Cardiac fibroblast (primary cell): ENCODE results near the gene CCDC8.

Experiments
- DNase-seq, 2 donors: peaks; one replicate each; pipeline versions ENCODE4 v3.0.0 to v3.0.0-alpha.2; 2010; ENCODE audit warnings: low read depth in 2 of 2
- H3K4me3 ChIP-seq, 2 donors: replicated peaks in 1 of 2; 1 replicate in 1 of 2; 2 replicates in 1 of 2; pipeline ENCODE4 v1.5.1; 2011; ENCODE audit warnings: low read depth in 2 of 2, low read length in 2 of 2, mild to moderate bottlenecking in 2 of 2, moderate library complexity in 1 of 2
- TF ChIP-seq, protein P1 (sequence below): IDR thresholded peaks from one replicate; pipeline ENCODE4 v1.5.1; 2011; ENCODE audit warnings: low read depth, mild to moderate bottlenecking, low read length, inconsistent platforms

CCDC8 gene

GRCh38 chr19:46429999-46430398, 16.6 kb upstream of the CCDC8 start:
- TF ChIP-seq, protein P1, sequence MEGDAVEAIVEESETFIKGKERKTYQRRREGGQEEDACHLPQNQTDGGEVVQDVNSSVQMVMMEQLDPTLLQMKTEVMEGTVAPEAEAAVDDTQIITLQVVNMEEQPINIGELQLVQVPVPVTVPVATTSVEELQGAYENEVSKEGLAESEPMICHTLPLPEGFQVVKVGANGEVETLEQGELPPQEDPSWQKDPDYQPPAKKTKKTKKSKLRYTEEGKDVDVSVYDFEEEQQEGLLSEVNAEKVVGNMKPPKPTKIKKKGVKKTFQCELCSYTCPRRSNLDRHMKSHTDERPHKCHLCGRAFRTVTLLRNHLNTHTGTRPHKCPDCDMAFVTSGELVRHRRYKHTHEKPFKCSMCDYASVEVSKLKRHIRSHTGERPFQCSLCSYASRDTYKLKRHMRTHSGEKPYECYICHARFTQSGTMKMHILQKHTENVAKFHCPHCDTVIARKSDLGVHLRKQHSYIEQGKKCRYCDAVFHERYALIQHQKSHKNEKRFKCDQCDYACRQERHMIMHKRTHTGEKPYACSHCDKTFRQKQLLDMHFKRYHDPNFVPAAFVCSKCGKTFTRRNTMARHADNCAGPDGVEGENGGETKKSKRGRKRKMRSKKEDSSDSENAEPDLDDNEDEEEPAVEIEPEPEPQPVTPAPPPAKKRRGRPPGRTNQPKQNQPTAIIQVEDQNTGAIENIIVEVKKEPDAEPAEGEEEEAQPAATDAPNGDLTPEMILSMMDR: no peak
- H3K4me3 ChIP-seq: no peak overlapping the region
- DNase-seq: no peak

- H3K4me3 ChIP-seq: peak within 1 kb of the TSS; percentile 4 to 7
- TF ChIP-seq, protein P1: no peak
- DNase-seq: peak; percentile 63
Measured at GRCh38 chr19:46428239-46429135, 15.1 kb upstream of the CCDC8 start, which contains the start of gene PNMA8C. Gene PNMA8C, minus strand, starts transcription at chr19:46428936. Its CDS starts 577 bp downstream, at chr19:46428359.

GRCh38 chr19:46427518-46428045, 14.2 kb upstream of the CCDC8 start:
- TF ChIP-seq, protein P1: no peak
- no peak for DNase-seq

DNA sequence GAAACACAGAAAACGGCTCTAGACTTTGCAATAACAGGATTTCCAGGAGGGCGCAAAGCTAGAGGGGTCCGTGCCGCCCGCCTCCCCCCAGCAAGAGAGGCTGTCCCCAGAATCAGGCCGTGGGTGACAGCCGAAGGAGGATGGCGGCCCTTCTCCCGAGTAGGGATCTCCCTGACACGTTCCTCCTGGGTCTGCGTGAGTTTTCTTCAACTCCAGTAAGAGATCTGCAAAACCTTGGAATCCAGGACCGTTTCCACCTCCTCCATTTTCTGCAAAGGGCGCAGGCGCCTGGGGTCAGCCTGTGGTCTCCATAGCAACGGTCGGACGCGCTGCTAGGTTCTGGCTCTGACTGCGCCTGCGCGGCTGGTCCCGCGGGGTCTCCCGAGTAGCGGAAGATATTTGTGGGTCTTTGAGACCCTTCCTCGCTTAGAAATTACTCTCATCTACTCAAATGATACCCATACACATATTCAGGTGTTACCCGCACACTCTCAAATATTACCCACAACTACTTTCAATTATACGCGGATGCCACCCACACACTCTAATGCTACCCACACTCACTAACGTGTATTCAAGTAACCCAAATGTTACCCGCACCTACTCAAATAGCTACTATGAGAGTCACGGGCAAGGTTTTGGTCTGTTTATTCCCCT, 13.3 kb upstream of the CCDC8 start:
- TF ChIP-seq, protein P1: no peak
- H3K4me3 ChIP-seq: peak overlapping the region; percentile 54 to 58
- DNase-seq: peak; percentile 84 to 88

More at GRCh38 chr19:46427518-46428045, 14.2 kb upstream of the CCDC8 start:
- no peak overlapping the region for H3K4me3 ChIP-seq

- TF ChIP-seq, protein P1: no peak
- DNase-seq: no peak
- peak overlapping the region; percentile 54 to 58 for H3K4me3 ChIP-seq
Measured at GRCh38 chr19:46426035-46426505, 12.7 kb upstream of the CCDC8 start.

DNA sequence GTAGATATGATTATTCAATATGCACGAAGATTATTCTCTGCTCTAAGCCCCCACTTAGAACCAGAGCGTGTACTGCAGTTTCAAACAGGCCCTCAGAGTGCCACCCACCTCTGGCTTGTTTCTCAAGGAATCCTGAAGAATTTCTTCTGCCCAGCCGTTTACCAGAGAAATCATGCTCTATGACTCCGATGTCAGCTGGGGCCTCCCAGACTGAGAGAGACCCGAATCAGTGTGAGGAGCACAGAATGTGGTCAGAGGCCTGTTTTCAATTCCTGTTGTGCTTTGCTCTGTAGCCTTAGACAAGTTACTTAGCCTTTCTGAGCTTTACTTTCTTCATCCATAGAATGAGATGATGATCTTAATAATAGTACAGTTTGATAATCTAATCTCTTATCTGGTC, 9.8 kb upstream of the CCDC8 start:
- TF ChIP-seq, protein P1: no peak
- H3K4me3 ChIP-seq: no peak overlapping the region
- no peak for DNase-seq
